Gastrocnemius medialis (tissue), 4 donors: Measurements from ENCODE around the gene CD209. TPM values are rescaled to one million over a fixed set of nuclear protein-coding genes. Genes with fewer than 3 reads are reported as not detected.
"Not testable (repeated sequence)": the region's sequence is repeated elsewhere in the genome, so short reads cannot be mapped to it uniquely, and the experiment has no call there.

Source experiments
- ATAC-seq, 2 donors: fragments of 150-250 bp; one replicate each; pipeline ENCODE4 v1.9.1; 2016
- DNase-seq, 2 donors: peaks; one replicate each; pipeline ENCODE4 v3.0.0-alpha.2; 2019
- H3K27ac ChIP-seq, 4 donors: fragments of 200-600 bp; sonication (generic); 1 replicate in 1 of 4; 2 replicates in 3 of 4; pipeline ENCODE4 v1.5.1; 2016 to 2018; ENCODE audit warnings: mild to moderate bottlenecking in 2 of 4, moderate library complexity in 1 of 4
- H3K27me3 ChIP-seq, 3 donors: fragments of 200-600 bp; sonication (generic) in 2 of 3; 1 replicate in 1 of 3; 2 replicates in 2 of 3; pipeline versions ENCODE4 v1.5.1 to v1.6.0; 2016 to 2019; ENCODE audit warnings: mild to moderate bottlenecking in 1 of 3, moderate library complexity in 1 of 3
- H3K36me3 ChIP-seq, 2 donors: fragments of 200-600 bp; sonication (generic) in 1 of 2; one replicate each; pipeline ENCODE4 v1.5.1; 2017 to 2018
- H3K4me1 ChIP-seq, 2 donors: fragments of 200-600 bp; sonication (generic) in 1 of 2; one replicate each; pipeline ENCODE4 v1.5.1; 2016 to 2017; ENCODE audit warnings: mild to moderate bottlenecking in 2 of 2
- H3K4me3 ChIP-seq, 4 donors: fragments of 200-600 bp; sonication (generic) in 3 of 4; 1 replicate in 1 of 4; 2 replicates in 3 of 4; pipeline ENCODE4 v1.5.1; 2016 to 2019; ENCODE audit warnings: mild to moderate bottlenecking in 2 of 4
- H3K9me3 ChIP-seq, 3 donors: fragments of 200-600 bp; sonication (generic) in 2 of 3; 1 replicate in 1 of 3; 2 replicates in 2 of 3; pipeline ENCODE4 v1.5.1; 2016 to 2019
- POLR2A ChIP-seq, 2 donors: fragments of 450-650 bp; IDR thresholded peaks; one replicate each; pipeline ENCODE4 v1.6.1; 2017; ENCODE audit warnings: antibody characterized with exemption in 2 of 2, mild to moderate bottlenecking in 2 of 2, moderate library complexity in 2 of 2
- in situ Hi-C, 4 donors: fragments of 200-750 bp; cut with MboI; loops; one replicate each; pipeline versions ENCODE4 v1.15.0 to v1.8.0; 2017; ENCODE audit warnings: low sequenced_read_pairs in 4 of 4
- intact Hi-C: fragments of 100-400 bp; cut with DNase I; formaldehyde crosslinking; loops from one replicate; pipeline ENCODE4 v1.15.1; 2023; ENCODE audit warnings: low total_unique reads
- total RNA-seq, 4 donors: library from RNA; depleted of rRNA; stranded (reverse); fragments of >200 nt; gene quantifications; one replicate each; pipeline versions ENCODE4 v1.1.0 to v1.2.3, GENCODE V29; 2016
- TF ChIP-seq, protein P1 (sequence below), 5 experiments: fragments of 450-650 bp in 3 of 5; fragments of 200-600 bp in 2 of 5; sonication (generic) in 2 of 5; IDR thresholded peaks in 4 of 5; conservative IDR thresholded peaks in 1 of 5; 1 replicate in 4 of 5; 2 replicates in 1 of 5; pipeline ENCODE4 v1.5.1; 2016 to 2019; ENCODE audit warnings: antibody characterized with exemption in 5 of 5, mild to moderate bottlenecking in 3 of 5, moderate library complexity in 3 of 5

CD209 gene
- total RNA-seq, 4 donors from 2014 or later, result 0.56 to 1.3 (median 1.0) TPM

- no peak for DNase-seq
- Histone ChIP-seq H3K4me3 (no peak overlapping the region), H3K27me3 (no peaks in the 10 kb centered on the region), H3K36me3 (no peaks in the 10 kb centered on the region), H3K9me3 (no peaks in the 10 kb centered on the region), H3K4me1 (no peaks in the 10 kb centered on the region), H3K27ac (no peak overlapping the region)
- ATAC-seq, result no peak
- intact Hi-C loops (no loop called here), in situ Hi-C loops (no loop called here)
- TF ChIP-seq POLR2A (IDR thresholded peaks at IDR 0.05), result no peak
- TF ChIP-seq, protein P1, sequence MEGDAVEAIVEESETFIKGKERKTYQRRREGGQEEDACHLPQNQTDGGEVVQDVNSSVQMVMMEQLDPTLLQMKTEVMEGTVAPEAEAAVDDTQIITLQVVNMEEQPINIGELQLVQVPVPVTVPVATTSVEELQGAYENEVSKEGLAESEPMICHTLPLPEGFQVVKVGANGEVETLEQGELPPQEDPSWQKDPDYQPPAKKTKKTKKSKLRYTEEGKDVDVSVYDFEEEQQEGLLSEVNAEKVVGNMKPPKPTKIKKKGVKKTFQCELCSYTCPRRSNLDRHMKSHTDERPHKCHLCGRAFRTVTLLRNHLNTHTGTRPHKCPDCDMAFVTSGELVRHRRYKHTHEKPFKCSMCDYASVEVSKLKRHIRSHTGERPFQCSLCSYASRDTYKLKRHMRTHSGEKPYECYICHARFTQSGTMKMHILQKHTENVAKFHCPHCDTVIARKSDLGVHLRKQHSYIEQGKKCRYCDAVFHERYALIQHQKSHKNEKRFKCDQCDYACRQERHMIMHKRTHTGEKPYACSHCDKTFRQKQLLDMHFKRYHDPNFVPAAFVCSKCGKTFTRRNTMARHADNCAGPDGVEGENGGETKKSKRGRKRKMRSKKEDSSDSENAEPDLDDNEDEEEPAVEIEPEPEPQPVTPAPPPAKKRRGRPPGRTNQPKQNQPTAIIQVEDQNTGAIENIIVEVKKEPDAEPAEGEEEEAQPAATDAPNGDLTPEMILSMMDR (IDR thresholded peaks at IDR 0.05 in 4 of 5, conservative IDR thresholded peaks at IDR 0.05 in 1 of 5), result no peak
Measured at GRCh38 chr19:7766535-7766934, 19.2 kb upstream of the CD209 start.

DNA sequence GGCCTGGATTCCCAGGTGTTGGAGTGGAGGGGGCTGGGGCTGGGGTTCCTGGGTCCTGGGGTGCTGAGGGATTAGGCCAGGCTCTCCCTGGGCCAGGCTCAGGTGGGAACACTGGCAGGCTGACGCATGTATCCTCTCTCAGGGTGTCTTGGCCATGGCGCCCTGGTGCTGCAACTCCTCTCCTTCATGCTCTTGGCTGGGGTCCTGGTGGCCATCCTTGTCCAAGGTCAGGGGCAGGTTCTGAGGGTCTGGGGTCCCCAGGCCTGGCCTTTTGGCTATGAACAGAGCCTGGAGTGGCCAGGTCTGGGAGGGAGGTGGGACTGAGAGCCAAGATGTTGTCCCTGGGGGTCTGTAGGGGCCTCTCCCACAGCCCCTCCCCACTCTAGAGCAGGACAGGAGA, 17.7 kb upstream of the CD209 start:
- DNase-seq, H3K36me3 ChIP-seq, H3K4me1 ChIP-seq, intact Hi-C loops, H3K27ac ChIP-seq, in situ Hi-C loops, H3K27me3 ChIP-seq, H3K9me3 ChIP-seq, H3K4me3 ChIP-seq, ATAC-seq: not testable (repeated sequence)

DNA sequence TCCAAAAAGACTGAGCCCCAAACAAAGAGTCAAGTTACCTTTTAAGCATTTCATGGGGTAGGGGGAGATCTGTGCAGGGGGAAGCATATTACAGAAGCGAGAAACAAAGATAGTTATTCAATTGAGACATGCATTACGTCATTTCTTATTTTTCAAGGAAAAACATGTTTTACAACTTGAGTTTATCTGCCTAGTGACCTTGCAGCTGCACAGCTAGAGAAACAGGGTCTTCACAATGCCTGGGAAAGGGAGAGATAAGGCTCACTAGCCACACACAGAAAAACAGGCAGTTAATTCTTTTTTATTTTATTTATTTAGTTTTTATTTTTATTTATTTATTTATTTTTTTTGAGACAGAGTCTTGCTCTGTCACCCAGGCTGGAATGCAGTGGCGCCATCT, 16.8 kb upstream of the CD209 start:
- in situ Hi-C loops, H3K9me3 ChIP-seq, H3K36me3 ChIP-seq, intact Hi-C loops, DNase-seq, H3K27ac ChIP-seq, H3K4me1 ChIP-seq, H3K4me3 ChIP-seq, H3K27me3 ChIP-seq, ATAC-seq: not testable (repeated sequence)

DNA sequence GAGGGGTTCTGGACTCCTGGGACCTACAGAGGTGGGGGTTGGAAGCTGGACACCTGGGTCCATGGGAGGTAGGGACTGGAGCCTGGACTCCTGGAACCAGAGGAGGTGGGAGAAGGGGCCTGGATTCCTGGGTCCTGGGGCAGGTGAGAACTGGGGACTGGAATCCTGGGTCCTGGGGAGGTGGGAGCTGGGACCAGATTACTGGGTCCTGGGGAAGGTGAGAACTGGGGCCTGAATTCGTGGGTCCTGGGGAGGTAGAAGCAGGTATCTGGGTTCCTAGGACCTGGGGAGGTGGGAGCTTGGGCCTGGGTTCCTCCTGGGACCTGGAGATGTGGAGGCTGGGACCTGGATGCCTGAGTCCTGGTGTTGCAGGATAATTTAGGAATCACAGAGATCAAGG, 16.4 kb upstream of the CD209 start:
- no peak for ATAC-seq
- H3K4me3 ChIP-seq, result no peak overlapping the region
- intact Hi-C loops, result no loop called here

GRCh38 chr19:7762719-7763293, 15.5 kb upstream of the CD209 start, which contains the start of gene CLEC4M:
CLEC4M (plus strand) TSS chr19:7763243; CDS start chr19:7763267, 24 bp downstream.
- ATAC-seq, result no peak
- Histone ChIP-seq H3K4me1 (no peaks in the 10 kb centered on the region), H3K9me3 (peaks cover 0 to 5% (median 0%) of the 10 kb centered on the region in 3 donors), H3K27me3 (no peaks in the 10 kb centered on the region), H3K27ac (no peak within 1 kb of the TSS), H3K4me3 (no peak within 1 kb of the TSS), H3K36me3 (no peaks in the 10 kb centered on the region)
- TF ChIP-seq POLR2A (IDR thresholded peaks at IDR 0.05), result no peak
- TF ChIP-seq, protein P1 (IDR thresholded peaks at IDR 0.05 in 4 of 5, conservative IDR thresholded peaks at IDR 0.05 in 1 of 5), result no peak
- no peak for DNase-seq
- in situ Hi-C loops, result no loop called here
- intact Hi-C loops, result no loop called here

More for the DNA sequence above, 16.4 kb upstream of the CD209 start:
- in situ Hi-C loops, result no loop called here
- Histone ChIP-seq H3K4me1 (no peaks in the 10 kb centered on the region), H3K36me3 (no peaks in the 10 kb centered on the region), H3K9me3 (no peaks in the 10 kb centered on the region), H3K27me3 (no peaks in the 10 kb centered on the region), H3K27ac (no peak overlapping the region)
- TF ChIP-seq, protein P1 (IDR thresholded peaks at IDR 0.05 in 4 of 5, conservative IDR thresholded peaks at IDR 0.05 in 1 of 5), result no peak
- TF ChIP-seq POLR2A (IDR thresholded peaks at IDR 0.05), result no peak
- DNase-seq, result no peak

DNA sequence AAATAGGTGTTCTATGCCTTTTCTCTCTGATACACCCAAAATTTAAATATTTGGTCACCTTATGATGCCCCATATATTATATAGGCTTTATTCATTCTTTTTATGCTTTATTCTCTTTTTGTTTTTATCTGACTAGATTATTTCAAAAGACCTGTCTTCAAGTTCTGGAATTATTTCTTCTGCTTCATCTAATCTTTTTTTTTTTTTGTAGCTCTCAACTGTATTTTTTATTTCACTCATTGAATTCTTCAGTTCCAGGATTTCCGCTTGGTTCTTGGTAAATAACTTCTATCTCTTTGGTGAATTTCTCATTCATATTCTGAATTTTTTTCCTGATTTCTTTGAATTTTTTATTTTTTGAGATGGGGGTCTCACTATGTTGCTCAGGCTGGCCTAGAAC, 11.8 kb upstream of the CD209 start:
- TF ChIP-seq, protein P1 (IDR thresholded peaks at IDR 0.05 in 4 of 5, conservative IDR thresholded peaks at IDR 0.05 in 1 of 5), result no peak
- TF ChIP-seq POLR2A (IDR thresholded peaks at IDR 0.05), result no peak
- intact Hi-C loops (no loop called here), in situ Hi-C loops (no loop called here)
- ATAC-seq, result no peak
- peaks cover 0 to 9% (median 0%) of the 10 kb centered on the region in 3 donors for H3K9me3 ChIP-seq
- no peaks in the 10 kb centered on the region for H3K4me1 ChIP-seq
- no peaks in the 10 kb centered on the region for H3K27me3 ChIP-seq
- DNase-seq, result no peak
- H3K27ac ChIP-seq, result no peak overlapping the region
- no peak overlapping the region for H3K4me3 ChIP-seq
- H3K36me3 ChIP-seq, result no peaks in the 10 kb centered on the region
